Lower leg skin (tissue), 3 donors: ENCODE results near the gene DNAI7.

Experiments
- CTCF ChIP-seq, 3 donors: fragments of 450-650 bp; IDR thresholded peaks; one replicate each; pipeline ENCODE4 v1.5.1; 2016; ENCODE audit warnings: antibody characterized with exemption in 3 of 3, mild to moderate bottlenecking in 3 of 3, moderate library complexity in 2 of 3
- POLR2A ChIP-seq, 2 donors: fragments of 450-650 bp; IDR thresholded peaks; one replicate each; pipeline ENCODE4 v1.6.1; 2016 to 2017; ENCODE audit warnings: antibody characterized with exemption in 2 of 2, mild to moderate bottlenecking in 1 of 2, moderate library complexity in 1 of 2

GRCh38 chr12:25079393-25079792, 115.6 kb downstream of the DNAI7 start:
- TF ChIP-seq CTCF (IDR thresholded peaks at IDR 0.05) (no peak), POLR2A (IDR thresholded peaks at IDR 0.05) (no peak)
